GM18505 (cell line): ENCODE data around the gene LAMA2.

Experiments used
- ATAC-seq: cut with Tn5 transposase; IDR thresholded peaks from one replicate; pipeline ENCODE4 v1.9.1; 2021; ENCODE audit not compliant: unreplicated experiment
- POLR2A ChIP-seq: IDR thresholded peaks from 4 replicates; pipeline ENCODE4 v1.6.1; 2011; ENCODE audit warnings: borderline replicate concordance; ENCODE audit not compliant: insufficient read depth, insufficient read length; ENCODE audit errors: extremely low read depth

The LAMA2 gene

DNA sequence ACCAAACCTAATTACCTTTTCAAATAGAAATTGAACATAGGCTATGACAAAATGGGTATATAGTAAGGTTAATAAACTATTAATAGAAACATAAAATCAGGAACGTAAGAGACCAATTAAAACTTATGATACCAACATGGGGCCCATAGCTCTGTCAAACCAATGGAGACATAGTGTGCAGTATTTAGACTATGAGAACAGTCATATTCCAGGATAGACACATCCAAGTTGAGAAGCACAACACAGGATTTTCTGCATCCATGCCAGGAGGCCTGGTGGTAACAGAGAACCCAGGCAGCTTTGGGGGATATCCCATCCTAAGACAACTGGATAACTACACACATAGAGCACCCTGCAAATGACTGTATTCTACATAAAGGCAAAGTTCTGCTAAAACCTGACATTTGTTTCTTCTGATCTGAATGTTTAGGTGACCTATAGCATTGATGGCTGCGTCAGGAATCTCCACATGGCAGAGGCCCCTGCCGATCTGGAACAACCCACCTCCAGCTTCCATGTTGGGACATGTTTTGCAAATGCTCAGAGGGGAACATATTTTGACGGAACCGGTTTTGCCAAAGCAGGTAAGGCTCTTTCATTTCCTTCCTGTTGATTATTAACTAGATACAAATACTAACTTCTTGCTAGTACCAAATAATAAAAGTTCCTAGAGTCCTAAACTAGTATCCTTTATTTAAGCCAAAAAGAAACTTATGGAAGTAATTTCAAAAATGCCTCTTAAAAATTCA is 624.3 kb downstream of the LAMA2 start:
- no peak for ATAC-seq
- TF ChIP-seq POLR2A = no peak

DNA sequence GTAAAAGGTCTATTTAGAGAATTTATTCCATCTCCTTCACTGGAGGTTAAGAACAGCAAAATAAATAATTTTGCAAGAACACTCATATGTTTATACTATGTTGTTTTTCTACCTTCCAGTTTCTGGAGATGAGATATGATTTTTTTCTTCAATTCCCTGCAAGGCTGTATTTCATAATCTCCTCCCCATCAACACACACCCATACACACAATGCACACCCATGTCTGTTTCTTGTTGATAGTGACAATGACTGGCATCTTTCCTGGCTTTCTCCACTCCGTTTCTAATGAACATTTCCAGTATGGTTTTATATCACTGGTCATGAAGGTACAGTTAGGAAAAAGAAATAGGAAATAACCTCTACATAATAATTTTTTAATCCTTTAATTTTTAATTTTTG is 624.9 kb downstream of the LAMA2 start:
- ATAC-seq = no peak
- TF ChIP-seq POLR2A = no peak

DNA sequence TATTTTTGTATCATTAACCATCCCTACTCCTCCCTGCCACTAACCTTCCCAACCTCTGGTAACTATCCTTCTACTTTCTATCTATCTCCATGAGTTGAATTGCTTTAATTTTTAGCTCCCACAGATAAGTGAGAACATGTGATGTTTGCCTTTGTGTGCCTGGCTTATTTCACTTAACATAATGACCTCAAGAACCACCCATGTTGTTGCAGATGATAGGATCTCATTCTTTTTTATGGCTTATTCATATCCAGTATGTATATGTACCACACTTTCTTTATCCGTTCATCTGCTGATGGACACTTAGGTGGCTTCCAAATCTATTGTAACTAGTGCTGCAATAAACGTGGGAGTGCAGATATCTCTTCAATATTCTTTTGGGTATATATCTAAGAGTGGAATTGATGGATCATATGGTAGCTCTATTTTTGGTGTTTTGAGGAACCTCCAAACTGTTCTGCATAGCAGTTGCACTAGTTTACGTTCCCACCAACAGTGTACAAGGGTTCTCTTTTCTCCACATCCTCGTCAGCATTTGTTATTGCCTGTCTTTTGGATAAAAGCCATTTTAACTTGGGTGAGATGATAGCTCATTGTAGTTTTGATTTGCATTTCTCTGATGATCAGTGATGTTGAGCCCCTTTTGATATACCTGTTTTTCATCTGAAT is 625.7 kb downstream of the LAMA2 start:
- no peak for TF ChIP-seq POLR2A
- ATAC-seq = no peak

DNA sequence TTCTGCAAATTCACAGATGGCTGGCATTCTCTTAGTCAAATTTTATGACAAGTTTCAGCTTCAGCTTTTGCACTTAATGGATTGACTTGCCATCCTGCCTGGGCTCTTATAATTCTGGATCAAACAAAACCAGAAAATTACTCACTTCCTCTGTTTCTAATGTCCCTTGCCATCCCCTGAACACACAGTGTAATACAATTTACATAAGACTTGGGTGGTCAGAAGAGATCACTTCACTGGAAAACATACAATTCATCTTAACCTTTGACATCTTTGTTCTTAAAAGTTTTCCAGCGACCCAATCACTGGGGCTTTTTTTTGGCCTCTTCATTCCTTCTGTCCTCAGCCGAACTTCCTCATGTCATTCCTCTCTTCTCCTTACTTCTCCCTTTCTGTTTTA is 628.0 kb downstream of the LAMA2 start:
- ATAC-seq = no peak
- TF ChIP-seq POLR2A = no peak

DNA sequence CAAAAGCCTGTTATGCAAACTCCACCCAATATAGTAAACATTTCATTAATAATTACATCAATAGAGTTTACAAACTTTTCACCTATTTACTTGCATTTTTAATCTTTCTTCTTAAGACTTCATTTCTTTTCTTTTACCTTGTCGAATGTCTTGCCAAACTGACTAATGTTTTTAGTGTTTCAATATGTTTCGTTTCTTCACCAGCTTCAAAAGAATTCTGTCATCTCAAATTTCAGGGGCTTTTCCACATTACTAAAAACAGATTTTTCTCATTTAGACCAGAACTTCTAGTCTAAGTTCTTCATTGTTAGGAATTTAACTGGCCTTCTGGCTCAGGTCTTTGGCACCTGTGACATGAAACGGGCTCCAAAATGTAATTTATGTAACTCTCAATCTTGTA is 630.5 kb downstream of the LAMA2 start:
- TF ChIP-seq POLR2A = no peak
- ATAC-seq = no peak

DNA sequence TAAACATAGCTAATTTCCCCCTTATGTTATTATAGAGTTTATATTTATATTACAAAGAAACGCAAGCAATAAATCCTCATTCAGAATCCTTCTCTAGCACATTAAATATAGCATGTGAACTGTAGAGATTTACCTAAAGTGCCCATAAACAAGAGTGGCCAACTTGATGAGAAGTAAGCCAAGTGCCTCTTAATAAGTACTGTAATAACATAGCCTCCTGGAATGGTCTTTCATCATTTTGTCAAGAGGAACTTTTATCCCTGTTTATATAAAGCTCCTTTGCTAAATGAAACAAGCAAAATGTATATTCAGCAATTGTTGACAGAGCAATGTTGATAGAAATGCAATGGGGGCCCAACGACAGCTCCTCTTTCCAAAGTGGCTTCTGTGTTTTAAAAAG is 632.1 kb downstream of the LAMA2 start:
- no peak for ATAC-seq
- TF ChIP-seq POLR2A = no peak

DNA sequence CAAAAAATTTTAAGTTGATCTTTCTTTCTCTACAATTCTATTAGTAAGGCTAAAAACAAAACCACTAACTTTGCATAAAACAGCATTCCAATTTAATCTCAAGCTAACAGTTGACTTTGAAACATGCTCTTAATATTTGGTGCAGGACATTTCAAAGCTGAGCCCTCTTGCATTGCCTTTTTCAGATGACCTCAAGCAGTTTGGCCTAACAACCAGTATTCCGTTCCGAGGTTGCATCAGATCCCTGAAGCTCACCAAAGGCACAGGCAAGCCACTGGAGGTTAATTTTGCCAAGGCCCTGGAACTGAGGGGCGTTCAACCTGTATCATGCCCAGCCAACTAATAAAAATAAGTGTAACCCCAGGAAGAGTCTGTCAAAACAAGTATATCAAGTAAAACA is 633.1 kb downstream of the LAMA2 start:
- TF ChIP-seq POLR2A = no peak
- no peak for ATAC-seq

DNA sequence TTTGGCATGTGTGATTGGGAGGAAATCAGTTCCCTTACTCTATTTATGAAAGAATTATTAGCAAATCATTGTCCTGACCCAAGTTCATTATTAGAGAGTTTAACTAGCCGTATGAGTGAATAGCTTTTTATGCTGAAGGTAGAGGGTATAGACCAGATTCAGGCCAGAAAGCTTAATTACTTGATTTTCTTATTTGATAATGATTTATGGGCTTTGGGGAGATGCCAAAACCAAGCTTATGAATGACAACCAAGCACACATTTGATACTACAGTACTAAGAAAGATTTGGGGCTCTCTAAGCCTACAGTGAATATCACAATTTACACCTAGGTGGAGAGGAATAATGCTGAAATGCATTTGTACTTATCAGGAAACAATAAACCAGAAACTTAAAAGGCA is 633.8 kb downstream of the LAMA2 start:
- no peak for TF ChIP-seq POLR2A
- no peak for ATAC-seq

DNA sequence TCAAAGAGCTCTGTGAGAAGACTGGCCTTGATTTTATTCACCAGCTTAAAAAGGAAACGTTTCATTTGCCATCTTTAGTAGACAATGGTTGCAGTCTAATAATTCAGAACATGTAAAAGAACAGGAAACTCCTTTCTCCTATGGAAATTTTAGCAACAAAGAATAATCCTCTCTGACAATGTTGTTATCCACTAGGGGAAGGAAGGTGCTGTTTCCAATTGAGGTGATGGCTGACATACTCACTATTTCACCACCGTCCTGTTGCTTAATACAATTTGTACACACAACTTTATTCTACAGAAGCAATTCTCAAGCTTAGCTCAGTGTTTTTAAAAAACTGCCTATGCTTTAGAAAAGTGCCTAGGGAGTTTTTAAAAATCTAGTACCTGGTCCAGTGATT is 634.4 kb downstream of the LAMA2 start:
- no peak for TF ChIP-seq POLR2A
- ATAC-seq = no peak

DNA sequence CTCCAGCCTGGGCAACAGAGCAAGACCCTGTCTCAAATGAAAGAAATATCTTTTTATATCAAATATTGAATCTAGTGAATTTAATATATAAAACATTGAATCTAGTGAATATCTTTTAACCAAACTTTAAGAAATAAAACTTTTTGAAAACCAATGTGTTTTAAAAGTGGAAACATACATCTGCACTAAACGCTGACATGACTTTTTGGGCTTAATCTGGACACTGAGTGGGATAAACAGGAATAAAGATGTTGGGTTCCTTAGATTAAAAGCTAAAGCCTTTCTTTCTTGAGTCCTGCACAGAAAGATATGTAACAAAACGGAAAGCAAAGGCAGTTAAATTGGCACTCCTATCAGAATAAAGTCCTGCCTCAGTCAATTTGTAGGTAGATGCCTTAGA is 636.8 kb downstream of the LAMA2 start:
- TF ChIP-seq POLR2A = no peak
- ATAC-seq = no peak

DNA sequence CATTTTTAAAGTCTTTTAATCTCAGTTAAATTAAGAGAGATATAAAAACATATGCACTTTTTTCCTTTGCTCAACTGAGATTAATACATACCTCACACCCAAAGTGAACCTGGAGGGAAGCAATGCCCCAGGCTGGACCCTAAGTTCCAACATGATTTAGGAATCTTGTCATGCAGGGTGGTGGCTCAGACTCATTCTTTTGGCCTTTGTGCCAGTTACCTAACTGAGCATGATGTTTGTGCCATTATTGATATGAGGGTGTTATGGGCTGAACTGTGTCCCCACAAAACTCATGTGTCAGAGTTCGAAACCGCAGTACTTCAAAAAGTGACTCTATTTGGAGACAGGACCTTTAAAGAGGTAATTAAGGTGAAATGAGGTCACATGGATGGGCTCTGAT is 639.0 kb downstream of the LAMA2 start:
- ATAC-seq = no peak

DNA sequence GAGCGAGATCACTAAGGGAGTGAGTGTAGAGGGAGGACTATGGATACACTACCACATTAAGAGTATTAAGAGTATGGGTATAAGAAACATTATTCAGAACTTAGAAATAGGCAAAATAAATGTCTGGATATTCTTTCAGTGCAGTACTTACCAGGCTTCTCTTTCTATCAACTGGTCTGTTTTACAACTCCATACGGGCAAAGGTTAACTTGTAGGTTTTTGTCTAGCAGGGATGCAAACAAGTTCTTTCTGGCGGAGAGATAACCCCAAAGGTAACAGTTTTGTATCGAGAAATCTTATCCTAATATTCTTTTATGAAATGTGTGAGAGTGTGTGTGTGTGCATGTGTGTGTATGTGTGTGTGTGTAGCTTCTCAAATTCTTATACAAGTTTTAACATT is 640.9 kb downstream of the LAMA2 start:
- ATAC-seq = no peak

More for the DNA sequence above, 639.0 kb downstream of the LAMA2 start:
- TF ChIP-seq POLR2A = no peak

DNA sequence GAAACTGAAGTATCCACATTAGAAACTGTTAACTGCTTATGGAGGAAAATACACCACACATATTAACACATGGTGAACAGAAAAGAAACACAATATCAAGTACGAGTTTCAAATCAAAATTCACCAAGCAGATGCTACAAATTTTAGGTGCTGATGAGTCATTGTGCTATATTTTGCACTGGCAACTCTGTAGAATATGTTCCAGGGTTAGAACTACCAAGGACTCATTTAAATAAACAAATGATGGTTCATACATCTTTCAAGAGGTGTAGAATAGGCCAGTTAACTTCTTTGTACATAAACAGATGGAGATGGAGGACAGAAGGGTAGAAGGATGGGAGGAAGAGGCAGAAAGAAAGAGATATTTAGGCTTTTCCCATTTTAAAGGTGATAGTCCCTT is 642.1 kb downstream of the LAMA2 start:
- no peak for TF ChIP-seq POLR2A
- no peak for ATAC-seq

More for the DNA sequence above, 640.9 kb downstream of the LAMA2 start:
- TF ChIP-seq POLR2A = no peak

DNA sequence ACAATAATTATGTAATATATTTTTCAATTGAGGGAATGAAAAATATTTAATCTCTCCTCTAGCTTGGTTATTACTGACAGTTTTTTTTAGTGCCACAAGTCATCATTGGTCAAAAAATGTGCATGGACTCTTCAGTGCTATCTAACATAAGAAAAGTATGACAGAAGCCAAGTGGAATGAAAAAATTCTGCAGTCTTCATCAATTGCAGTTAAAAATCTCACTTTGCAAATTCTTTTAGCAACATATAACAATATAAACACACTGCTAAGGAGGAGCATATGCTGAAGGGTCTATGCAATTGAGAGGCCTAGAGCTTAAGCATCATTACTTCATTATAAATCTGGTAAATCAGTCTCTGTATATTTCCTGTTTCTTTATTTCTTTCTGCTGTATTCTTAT is 652.0 kb downstream of the LAMA2 start:
- no peak for TF ChIP-seq POLR2A
- ATAC-seq = no peak
